GM21528 (cell line): Measurements from ENCODE around the gene GMCL1.
A peak's percentile ranks its signal among the peaks of the same experiment; 100 is the strongest.
"Not testable (repeated sequence)": the region's sequence is repeated elsewhere in the genome, so short reads cannot be mapped to it uniquely, and the experiment has no call there.

Source experiments
- ATAC-seq: cut with Tn5 transposase; IDR thresholded peaks from one replicate; pipeline ENCODE4 v1.9.1; 2021; ENCODE audit warnings: mild to moderate bottlenecking, moderate library complexity; ENCODE audit not compliant: unreplicated experiment, low FRiP score

Gene GMCL1, protein sequence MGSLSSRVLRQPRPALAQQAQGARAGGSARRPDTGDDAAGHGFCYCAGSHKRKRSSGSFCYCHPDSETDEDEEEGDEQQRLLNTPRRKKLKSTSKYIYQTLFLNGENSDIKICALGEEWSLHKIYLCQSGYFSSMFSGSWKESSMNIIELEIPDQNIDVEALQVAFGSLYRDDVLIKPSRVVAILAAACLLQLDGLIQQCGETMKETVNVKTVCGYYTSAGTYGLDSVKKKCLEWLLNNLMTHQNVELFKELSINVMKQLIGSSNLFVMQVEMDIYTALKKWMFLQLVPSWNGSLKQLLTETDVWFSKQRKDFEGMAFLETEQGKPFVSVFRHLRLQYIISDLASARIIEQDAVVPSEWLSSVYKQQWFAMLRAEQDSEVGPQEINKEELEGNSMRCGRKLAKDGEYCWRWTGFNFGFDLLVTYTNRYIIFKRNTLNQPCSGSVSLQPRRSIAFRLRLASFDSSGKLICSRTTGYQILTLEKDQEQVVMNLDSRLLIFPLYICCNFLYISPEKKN

DNA sequence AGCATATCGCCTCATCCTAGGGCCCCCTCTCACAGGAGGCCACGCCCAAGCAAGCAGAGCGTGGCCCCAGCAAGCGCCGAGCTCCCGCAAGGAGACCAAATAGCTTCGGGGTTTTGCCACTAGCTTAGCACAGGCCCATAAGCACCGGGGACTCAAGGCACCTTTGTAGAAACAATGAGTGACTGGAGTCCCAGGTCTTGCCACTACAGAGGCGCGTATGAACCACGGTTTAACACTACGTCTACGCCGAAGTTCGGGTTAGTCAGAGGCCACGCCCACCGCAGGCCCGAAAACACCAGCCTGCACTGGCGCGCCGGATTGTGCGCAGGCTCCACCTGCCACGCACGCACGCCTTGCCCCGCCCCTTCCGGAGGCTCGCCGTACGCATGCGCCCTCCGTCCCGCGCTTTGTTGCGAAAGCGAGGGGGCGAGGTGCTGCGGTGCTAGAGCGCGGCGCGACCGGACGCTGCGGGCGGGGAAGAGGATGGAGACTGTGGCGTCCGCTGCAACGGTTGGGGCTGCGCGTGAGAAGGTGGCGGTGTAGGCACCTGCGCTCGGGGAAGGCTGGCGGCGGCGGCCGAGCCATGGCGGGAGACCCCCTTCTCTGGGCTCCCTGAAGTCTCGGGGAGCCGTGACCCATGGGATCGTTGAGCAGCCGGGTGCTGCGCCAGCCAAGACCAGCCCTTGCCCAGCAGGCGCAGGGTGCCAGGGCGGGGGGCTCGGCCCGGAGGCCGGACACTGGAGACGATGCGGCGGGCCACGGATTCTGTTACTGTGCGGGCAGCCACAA lies at the start of gene GMCL1:
TSS of gene GMCL1 (plus strand) at position 405 of the 789 bp plus-strand sequence. CDS start at position 638, 233 bp downstream.
- peak; percentile 90 for ATAC-seq

- ATAC-seq, result no peak
These were observed 48.5 kb upstream of the GMCL1 start for GRCh38 chr2:69780921-69781320.

GRCh38 chr2:69781321-69782248 lies 47.9 kb upstream of the GMCL1 start:
- no peak for ATAC-seq

DNA sequence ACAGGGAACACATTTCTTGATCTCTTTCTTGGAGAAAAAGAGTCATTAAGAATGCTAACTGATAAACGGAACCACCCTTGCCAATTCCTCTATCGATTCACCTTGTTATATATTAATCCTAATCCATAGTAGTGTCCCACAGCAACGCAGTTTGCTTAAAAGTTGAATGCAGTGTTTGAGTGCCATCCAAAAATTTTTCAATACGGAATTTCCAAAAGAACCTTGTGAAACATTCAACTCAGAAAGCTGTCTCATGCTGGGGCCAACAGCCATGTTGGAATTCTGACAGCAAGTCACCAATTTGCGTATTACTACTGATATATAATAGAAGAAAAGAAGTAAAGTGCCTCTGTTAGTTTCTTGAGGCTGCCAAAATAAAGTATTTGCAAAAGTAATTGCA lies 45.2 kb upstream of the GMCL1 start:
- ATAC-seq, result no peak

GRCh38 chr2:69785358-69785757 lies 44.1 kb upstream of the GMCL1 start:
- no peak for ATAC-seq

DNA sequence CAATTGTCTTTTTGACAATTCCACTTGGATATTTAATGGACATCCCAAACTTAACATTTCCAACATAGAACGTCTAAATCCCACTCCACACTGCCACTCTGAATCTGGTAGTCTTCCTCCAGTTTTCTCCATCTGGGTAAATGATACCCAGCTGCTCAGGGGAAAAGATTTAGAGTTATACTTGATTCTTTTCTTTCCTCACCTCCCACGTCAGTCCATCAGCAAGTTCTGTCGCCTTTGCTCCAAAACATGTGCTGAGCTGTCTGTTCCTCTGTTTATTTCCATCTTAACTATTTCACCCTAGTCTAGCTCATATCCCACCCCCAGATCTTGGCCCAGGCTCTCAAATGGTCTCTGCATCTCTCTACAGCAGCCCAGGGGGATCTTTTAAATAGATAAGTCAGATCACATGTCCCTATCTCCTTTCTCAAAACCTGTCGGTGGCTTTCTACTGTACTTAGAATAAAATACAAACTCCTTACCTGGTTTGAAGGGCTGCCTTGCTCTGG lies 43.4 kb upstream of the GMCL1 start:
- ATAC-seq, result no peak

- ATAC-seq, result peak; percentile 51
These were observed 40.2 kb upstream of the GMCL1 start for GRCh38 chr2:69789175-69789721.

GRCh38 chr2:69789772-69790600 lies 39.5 kb upstream of the GMCL1 start:
- ATAC-seq, result peak; percentile 56

- no peak for ATAC-seq
These were observed 38.9 kb upstream of the GMCL1 start for GRCh38 chr2:69790601-69790959.

GRCh38 chr2:69791045-69791444 lies 38.4 kb upstream of the GMCL1 start:
- ATAC-seq, result no peak

GRCh38 chr2:69796174-69796573 lies 33.3 kb upstream of the GMCL1 start:
- ATAC-seq, result no peak

- no peak for ATAC-seq
These were observed 32.2 kb upstream of the GMCL1 start for GRCh38 chr2:69797235-69797634.

DNA sequence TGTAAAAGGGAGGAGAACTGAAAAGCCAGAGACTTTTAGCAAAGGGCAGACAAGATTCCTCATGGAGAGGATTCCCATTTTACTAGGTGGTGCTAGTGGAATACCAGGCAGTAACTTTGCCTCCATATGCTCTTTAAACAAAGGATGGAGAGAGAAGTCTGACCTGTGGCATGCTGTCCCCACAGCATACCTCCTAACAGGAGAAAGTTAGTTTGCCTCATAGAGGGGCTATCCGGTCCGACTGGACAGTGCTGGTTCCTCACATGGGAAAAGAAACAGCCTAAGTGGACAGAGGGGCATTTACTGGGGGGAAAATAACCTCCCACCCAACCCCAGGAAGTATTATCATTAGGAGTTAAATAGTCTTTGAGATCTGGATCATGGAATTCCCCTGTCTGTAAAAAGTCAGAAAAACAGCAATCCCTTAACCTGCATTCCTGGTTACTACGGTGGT lies 31.6 kb upstream of the GMCL1 start:
- no peak for ATAC-seq

GRCh38 chr2:69798290-69798908 lies 31.1 kb upstream of the GMCL1 start:
- peak; percentile 12 for ATAC-seq

GRCh38 chr2:69798909-69799526 lies 30.4 kb upstream of the GMCL1 start:
- peak; percentile 47 for ATAC-seq

- no peak for ATAC-seq
These were observed 27.6 kb upstream of the GMCL1 start for GRCh38 chr2:69801745-69802290.

DNA sequence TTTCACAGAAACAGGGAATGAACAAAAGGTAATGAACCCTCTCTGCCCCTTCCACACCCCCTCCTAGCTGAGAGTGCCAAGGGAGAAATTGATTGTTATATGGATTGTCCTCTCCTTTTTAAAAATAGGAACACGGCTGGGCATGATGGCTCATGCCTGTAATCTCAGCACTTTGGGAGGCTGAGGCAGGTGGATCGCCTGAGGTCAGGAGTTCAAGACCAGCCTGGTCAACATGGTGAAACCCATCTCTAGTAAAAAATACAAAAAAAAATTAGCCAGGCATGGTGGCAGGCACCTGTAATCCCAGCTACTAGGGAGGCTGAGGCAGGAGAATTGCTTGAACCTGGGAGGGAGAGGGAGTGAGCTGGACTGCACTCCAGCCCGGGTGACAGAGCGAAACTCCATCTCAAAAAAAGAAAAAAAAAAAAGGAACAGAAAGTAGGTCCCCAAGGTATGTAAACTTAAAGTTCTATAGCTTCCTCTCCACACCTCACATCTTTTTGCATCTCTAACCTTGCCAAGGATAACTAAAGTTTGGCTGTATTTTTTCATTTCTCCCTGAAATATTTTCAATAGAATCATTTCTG lies 26.6 kb upstream of the GMCL1 start:
- not testable (repeated sequence) for ATAC-seq
